ENCODE measurements around the gene RFPL4AL1.
A peak's percentile ranks its signal among the peaks of the same experiment; 100 is the strongest.

GRCh38 chr19:55809381-55810058 is 40.6 kb downstream of the RFPL4AL1 start:
- TF ChIP-seq CTCF (IDR thresholded peaks at IDR 0.05; ENCODE audit: low read length) (peak; percentile 73), EZH2 (IDR thresholded peaks at IDR 0.05; ENCODE audit: borderline replicate concordance, low read length) (no peak)

Data from OCI-LY1 (cell line).